ENCODE data around the gene C1orf159.

- TF ChIP-seq, protein P1, sequence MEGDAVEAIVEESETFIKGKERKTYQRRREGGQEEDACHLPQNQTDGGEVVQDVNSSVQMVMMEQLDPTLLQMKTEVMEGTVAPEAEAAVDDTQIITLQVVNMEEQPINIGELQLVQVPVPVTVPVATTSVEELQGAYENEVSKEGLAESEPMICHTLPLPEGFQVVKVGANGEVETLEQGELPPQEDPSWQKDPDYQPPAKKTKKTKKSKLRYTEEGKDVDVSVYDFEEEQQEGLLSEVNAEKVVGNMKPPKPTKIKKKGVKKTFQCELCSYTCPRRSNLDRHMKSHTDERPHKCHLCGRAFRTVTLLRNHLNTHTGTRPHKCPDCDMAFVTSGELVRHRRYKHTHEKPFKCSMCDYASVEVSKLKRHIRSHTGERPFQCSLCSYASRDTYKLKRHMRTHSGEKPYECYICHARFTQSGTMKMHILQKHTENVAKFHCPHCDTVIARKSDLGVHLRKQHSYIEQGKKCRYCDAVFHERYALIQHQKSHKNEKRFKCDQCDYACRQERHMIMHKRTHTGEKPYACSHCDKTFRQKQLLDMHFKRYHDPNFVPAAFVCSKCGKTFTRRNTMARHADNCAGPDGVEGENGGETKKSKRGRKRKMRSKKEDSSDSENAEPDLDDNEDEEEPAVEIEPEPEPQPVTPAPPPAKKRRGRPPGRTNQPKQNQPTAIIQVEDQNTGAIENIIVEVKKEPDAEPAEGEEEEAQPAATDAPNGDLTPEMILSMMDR (conservative IDR thresholded peaks at IDR 0.05; ENCODE audit: low read depth in 2 of 2): no peak
- no peak for TF ChIP-seq REST (IDR thresholded peaks at IDR 0.05; ENCODE audit: unreplicated experiment)
These were observed 996 bp upstream of the C1orf159 start for GRCh38 chr1:1116701-1117468.
